GM12874 (cell line): ENCODE measurements around the gene LRRC63.

Experiments used
- CTCF ChIP-seq: IDR thresholded peaks from 2 replicates; pipeline ENCODE4 v1.5.1; 2011; ENCODE audit warnings: low read depth, mild to moderate bottlenecking, control low read depth, low read length, moderate library complexity; ENCODE audit not compliant: insufficient read depth

The LRRC63 gene

GRCh38 chr13:46211483-46212351 is at the start of gene LRRC63:
Gene LRRC63 (plus strand): TSS chr13:46211928. CDS start chr13:46213035, 1,107 bp downstream.
- no peak for TF ChIP-seq CTCF

- TF ChIP-seq CTCF, result no peak
Measured at GRCh38 chr13:46164661-46165060, 47.1 kb upstream of the LRRC63 start.

DNA sequence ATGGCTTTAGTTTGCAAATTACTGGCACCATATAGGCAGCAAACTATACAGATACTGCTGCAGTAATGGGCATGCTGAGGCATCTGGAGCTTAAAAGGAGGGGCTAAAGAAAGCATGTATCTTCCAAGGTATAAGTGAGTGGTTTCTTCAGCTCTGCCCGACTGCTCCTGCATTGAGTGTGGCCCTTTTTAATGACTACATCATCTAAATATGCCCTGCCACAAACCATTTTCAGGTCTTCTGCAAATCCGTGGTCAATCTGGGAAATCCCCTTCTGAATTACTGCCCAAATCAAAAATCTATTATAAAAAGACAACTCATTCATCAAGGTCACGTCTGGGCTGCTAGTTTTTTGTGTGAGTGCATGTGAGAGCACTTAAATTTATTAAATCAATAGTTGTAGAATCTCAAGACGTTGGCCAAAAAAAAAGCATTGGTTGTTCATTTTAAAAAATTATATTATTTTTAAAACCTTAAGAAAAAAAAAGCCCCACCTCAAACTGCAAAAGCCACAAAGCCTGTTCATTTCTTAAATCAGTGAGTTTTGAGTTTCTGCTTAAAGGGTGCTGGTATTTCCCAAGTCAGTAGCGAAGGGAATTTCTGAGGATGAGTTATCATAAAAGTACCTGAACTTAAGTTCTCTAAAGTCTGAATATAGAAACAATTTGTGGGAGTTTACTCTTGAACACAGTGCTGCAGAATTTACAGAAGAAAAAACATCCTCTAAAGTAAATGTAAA is 46.1 kb upstream of the LRRC63 start:
- TF ChIP-seq CTCF, result no peak

DNA sequence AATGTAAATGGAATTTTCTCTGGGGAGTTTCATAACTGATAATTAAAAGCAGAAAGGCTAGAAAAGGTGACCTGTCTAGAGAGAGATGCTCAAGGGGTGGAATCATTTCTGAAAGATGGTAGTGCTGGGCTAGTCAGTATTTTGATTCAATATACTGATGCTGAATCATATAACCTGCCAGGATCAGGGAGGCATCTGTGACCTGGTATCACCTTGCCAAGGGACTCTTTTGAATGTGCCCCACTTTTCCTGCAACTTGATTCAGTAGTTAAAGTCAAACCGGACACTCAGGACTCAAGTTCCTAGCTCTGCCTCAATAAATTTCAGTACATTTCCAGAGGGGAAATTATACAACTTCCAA is 45.5 kb upstream of the LRRC63 start:
- TF ChIP-seq CTCF, result no peak

- TF ChIP-seq CTCF, result no peak
Measured at GRCh38 chr13:46166947-46167610, 44.6 kb upstream of the LRRC63 start.

GRCh38 chr13:46168341-46168740 is 43.4 kb upstream of the LRRC63 start:
- no peak for TF ChIP-seq CTCF

- no peak for TF ChIP-seq CTCF
Measured at GRCh38 chr13:46168783-46169182, 42.9 kb upstream of the LRRC63 start.
